SH-SY5Y (cell line): ENCODE data around the gene CBL.

ENCODE experiments used
- GATA2 ChIP-seq: IDR thresholded peaks from 2 replicates; pipeline ENCODE4 v1.6.1; 2011; ENCODE audit warnings: mild to moderate bottlenecking, low read depth, low read length
- GATA3 ChIP-seq: IDR thresholded peaks from 2 replicates; pipeline ENCODE4 v1.6.1; 2011; ENCODE audit warnings: low read depth, mild to moderate bottlenecking, low read length, moderate library complexity

CBL gene

DNA sequence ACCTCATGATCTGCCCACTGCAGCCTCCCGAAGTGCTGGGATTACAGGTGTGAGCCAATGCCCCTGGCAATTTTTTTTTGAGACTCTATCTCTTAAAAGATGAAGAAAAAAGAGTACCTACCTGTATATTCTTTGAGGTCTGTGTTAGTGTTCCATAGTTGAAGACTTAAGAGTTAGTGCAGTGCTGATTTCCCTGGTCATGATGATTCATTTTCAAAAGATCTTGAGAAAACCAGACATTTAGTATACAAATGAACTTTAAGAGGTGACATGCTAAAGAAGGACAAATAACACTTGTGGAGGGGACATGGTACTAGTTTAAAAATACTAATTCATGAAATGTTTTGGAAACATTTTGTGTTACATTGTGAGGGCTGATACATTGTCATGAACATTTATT, 17.7 kb downstream of the CBL start:
- TF ChIP-seq GATA2 = no peak

DNA sequence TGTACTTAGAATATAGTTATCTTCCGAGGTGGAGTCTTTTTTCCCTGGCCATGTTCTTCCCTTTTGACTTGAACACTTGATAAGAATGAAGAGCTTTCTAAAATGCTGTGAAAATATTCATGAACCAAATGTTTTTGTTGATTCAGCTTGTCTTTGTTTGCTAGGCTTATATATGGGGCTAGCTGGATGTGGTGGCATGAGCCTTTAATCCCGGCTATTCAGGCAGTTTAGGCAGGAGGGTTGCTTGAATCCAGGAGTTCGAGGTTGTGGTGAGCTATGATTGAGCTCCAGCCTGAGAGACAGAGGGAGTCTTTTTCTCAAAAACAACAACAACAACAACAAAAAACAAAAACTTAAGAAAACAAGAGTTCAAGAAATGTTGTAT, 23.1 kb downstream of the CBL start:
- TF ChIP-seq GATA3 (no peak), GATA2 (no peak)

DNA sequence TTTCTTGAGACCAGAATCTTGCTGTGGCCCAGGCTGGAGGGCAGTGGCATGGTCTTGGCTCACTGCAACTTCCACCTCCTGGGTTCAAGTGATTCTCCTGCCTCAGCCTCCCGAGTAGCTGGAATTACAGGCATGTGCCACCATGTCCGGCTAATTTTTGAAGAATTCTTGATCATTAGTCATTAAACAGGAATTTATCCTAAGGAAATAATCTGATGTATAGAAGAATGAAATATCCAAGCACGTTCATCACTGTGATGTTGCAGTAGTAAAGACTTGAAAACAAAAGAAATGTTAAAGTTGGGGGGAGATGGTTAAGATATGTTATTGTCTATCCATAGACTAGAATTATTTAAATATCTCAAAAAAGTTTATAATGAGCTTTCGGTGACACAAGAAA, 23.6 kb downstream of the CBL start:
- TF ChIP-seq GATA3 = no peak
- TF ChIP-seq GATA2 = no peak

DNA sequence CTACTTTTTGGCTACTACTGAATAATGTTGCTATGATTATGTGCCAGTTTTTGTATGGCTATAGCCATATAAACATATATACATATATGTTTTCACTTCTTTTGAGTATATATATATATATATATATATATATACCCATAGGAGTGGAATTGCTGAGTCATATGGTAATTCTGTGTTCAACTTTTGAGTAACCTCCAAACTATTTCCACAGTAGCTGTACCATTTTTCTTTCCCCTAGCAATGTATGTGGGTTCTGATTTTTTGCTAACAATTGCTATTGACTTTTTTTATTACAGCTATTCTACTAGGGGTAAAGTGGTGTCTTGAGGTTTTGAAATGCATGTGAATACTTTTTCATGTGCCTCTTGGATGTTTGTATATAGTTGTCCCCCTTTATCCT, 30.4 kb downstream of the CBL start:
- TF ChIP-seq GATA3 = no peak
- no peak for TF ChIP-seq GATA2

DNA sequence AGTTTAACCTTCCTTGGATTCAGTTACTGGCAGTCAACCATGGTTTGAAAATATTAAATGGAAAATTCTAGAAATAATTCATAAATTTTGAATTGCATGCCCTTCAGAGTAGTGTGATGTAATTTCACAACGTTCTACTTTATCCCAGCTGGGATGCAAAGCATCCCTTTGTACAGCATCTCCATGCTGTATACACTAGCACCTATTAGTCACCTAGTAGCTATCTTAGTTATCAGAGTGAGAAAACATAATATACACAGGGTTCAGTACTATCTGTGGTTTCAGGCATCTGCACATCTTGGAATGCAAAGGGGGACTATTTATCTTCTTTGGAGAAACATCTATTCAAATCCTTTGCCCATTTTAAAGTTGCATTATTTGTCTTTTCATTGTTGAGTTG, 30.8 kb downstream of the CBL start:
- TF ChIP-seq GATA2 (no peak), GATA3 (no peak)

DNA sequence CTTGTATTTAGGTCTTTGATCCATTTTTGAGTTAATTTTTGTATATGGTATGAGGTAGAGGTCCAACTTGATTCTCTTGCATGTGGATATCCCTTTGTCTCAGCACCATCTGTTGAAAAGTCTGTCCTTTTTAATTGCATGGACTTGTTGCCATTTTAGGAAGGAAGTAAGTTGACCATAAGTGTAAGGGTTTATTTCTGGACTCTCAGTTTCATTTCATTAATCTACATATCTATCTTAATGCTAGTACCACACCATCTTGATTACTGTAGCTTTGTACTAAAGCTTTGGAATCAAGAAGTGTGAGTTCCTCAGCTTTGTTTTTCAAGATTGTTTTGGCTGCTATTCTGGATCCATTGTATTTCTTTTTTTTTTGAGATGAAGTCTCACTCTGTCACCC, 31.4 kb downstream of the CBL start:
- no peak for TF ChIP-seq GATA2
- TF ChIP-seq GATA3 = no peak

DNA sequence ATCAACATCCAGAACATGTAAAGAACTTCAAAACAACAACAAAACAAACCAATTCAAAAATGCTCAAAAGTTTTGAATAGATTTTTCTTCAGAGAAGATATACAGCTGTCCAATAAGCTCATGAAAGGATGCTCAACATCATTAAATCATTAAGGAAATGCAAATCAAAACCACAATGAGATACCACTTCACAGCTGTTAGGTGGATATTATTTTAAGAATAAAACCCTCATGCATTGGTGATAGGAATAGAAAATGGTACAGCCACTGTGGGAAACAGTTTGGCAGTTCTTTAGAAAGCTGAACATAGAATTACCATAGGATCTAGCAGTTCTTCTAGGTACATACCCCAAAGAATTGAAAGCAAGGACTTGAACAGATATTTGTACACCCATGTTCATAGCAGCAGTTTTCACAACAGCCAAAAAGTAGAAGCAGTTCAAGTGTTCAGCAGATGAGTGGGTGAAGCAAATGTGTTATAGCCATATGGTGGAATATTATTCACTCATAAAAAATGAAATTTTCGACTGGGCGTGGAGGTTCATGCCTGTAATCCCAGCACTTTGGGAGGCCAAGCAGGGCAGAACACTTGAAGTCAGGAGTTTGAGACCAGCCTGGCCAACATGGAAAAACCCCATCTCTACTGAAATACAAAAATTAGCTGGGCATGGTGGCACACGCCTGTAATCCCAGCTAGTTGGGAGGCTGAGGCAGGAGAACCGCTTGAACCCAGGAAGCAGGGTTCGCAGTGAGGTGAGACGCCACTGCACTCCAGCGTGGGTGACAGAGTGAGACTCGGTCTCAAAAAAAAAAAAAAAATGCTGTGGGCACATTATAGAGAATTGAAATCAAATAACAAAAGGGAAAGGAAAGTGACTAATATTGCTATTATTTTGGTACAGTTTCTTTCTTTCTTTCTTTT, 42.9 kb downstream of the CBL start:
- TF ChIP-seq GATA2 (no peak), GATA3 (no peak)

DNA sequence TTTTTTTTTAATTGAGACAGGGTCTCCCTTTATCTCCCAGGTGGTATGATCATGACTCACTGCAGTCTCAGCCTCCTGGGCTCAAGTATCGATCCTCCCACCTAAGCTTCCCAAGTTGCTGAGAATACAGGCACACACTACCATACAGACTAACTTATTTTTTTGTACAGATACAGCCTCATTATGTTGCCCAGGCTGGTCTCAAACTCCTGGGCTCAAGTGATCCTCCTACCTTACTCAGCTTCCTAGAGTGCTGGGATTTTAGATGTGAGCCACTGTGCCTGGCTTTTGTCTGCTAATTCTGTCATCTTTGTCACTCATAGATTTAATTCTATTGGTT, 43.5 kb downstream of the CBL start:
- no peak for TF ChIP-seq GATA3

DNA sequence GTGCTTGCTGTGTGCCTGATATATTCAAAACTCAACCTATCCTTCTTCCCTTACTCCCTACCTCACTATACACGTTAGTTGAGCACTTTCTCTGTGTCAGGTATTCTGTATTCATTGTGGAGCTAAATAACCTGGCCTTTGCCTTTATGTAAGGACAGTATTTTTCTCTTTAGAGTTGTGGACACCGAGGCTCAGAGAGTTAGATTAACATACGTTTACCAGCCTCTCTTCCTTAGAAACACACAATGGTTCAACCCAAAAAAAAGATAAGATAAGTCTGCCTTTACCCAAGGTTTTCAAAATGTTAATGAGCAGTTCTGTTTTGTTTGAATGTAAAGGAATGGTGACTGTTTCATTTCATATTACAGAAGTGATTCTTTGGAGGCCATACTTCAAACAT, 45.0 kb downstream of the CBL start:
- TF ChIP-seq GATA2 (no peak), GATA3 (no peak)

DNA sequence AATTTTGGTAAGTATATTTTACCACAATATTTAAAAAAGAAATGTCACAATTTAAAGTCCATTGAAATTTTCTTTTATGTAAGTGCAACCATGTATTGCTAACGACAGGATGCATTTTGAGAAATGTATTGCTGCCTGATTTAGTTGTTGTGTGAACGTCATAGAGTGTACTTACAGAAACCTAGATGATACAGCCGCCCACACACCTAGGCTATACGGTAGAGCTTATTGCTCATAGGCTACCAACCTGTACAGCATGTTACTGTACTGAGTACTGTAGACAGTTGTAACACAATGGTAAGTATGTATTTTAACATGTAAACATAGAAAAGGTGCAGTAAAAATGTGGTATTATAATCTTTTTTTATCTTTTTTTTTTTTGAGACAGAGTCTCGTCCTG, 48.1 kb downstream of the CBL start:
- no peak for TF ChIP-seq GATA2
- TF ChIP-seq GATA3 = no peak

DNA sequence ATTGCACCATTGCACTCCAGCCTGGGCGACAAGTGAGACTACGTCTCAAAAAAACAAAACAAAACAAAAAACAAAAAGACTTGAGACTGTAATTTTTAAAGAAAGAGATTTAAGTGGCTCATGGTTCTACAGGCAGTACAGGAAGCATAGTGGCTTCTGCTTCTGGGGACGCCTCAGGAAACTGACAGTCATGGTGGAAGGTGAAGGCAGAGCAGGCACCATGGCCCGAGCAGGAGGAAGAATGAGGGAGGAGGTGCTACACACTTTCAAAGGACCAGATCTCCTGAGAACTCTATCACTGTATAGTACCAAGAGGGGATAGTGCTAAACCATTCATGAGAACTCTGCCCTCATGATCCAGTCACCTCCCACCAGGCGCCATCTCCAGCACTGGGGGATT, 52.0 kb downstream of the CBL start:
- TF ChIP-seq GATA3 (no peak), GATA2 (no peak)

DNA sequence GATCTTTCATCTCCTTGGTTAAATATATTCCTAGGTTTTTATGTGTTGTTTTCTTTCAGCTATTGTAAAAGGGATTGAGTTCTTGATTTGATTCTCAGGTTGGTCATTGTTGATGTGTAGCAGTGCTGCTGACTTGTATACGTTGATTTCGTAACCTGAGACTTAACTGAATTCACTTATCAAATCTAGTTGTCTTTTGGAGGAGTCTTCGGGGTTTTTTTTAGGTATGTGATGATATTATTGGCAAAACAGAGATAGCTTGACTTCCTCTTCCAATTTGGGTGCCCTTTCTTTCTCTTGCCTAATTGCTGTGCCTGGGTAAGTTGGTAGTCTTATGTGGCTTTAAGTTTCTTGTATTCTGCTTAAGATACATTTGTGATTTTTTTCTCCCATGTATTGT, 52.8 kb downstream of the CBL start:
- no peak for TF ChIP-seq GATA2
- no peak for TF ChIP-seq GATA3

DNA sequence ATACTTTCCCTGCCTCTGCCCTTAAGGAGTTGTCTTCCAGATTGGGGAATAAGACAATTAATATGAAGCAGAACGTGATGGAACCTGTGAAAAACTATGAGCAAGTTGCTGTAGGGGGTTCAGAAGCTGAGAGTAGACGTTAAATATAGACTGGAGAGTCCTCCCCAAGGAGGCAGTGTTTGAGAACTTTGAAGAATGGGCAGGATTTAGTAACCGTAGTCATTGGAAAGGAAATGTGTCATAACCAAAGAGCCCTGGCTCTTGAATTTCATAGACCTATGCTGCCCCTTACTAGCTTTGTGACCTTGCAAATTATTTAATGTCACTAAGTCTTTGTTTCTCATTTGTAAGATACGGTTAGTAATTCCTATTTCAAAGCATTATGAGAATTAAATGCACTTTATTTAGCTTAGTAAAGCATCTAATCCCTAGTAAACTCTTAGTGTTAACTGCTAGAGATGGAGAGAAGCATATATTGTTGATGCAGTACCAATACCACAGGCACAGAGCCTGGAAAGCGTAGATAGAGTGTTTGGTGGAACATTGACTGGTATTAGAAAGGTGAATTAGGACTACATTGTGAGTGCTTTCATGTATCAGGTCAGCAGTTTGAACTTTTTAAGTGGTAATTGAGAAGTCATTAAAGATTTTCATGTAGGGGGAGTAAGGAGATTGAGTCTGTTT, 56.7 kb downstream of the CBL start:
- TF ChIP-seq GATA3 (no peak), GATA2 (no peak)

DNA sequence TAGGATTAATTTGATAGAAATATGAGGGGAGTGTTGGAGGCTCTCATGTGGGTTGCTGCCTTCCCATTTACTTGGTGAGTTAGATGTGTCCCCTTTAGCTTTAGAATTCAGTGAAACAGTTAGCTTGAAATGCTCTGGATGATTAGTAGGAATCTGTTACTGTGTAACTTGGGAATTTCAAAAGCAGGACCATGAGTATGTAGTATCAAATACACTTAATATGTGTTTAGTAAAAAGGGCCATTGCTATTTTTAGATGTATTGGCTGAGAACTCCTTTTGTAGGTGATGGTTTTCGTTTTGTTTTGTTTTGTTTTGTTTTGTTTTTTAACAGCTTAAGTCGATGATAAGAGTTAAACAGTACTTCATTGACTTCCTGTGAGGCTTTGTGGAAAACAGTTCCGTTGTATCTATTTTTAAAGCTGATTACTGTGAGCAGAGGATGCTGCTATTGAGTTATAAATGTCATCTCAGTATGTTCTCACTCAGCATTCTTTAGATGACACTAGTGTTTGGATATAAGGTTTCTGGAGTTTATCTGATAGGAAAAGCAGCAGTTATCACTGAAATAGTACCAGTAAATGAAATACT, 57.3 kb downstream of the CBL start:
- no peak for TF ChIP-seq GATA3
- no peak for TF ChIP-seq GATA2

DNA sequence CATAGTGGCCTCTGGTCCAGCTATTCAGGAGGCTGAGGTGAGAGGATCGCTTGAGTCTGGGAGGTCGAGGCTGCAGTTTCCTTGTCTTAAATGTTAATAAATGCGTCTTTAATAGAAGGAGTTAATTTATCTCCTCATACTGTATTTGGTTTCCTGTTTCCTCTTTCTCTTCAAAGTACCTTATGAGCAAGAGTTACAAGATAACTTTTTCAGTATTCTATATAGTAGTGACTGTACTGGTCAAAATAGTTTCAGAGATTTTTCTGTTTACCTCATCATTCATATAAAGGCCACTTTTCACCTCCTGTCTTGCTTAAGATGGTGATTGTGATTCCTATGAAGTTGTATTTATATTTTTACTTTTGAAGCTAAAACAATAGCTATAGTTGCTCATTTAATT, 59.9 kb downstream of the CBL start:
- TF ChIP-seq GATA2 (no peak), GATA3 (no peak)
